Measurements from ENCODE around the gene ATG16L2.
A peak's percentile ranks its signal among the peaks of the same experiment; 100 is the strongest.
"Not testable (repeated sequence)": the region's sequence is repeated elsewhere in the genome, so short reads cannot be mapped to it uniquely, and the experiment has no call there.

ATG16L2 gene

GRCh38 chr11:72787216-72788104 is 26.8 kb upstream of the ATG16L2 start:
- Histone ChIP-seq H3K27ac (peak overlapping the region; percentile 79), H3K9ac (peak overlapping the region; percentile 5), H3K79me2 (no peaks in the 10 kb centered on the region), H3K36me3 (ENCODE audit: control insufficient read depth, insufficient read depth, low read length) (no peaks in the 10 kb centered on the region), H3K27me3 (ENCODE audit: control insufficient read depth, insufficient read depth, low read length) (no peaks in the 10 kb centered on the region), H3K4me3 (ENCODE audit: low read depth, low read length) (no peak overlapping the region), H3K9me3 (ENCODE audit: control insufficient read depth, low read length) (no peaks in the 10 kb centered on the region), H2AFZ (peak overlapping the region; percentile 68), H3K4me2 (ENCODE audit: low read length) (no peak overlapping the region), H3K4me1 (peaks cover 18% of the 10 kb centered on the region)
- TF ChIP-seq, protein P1, sequence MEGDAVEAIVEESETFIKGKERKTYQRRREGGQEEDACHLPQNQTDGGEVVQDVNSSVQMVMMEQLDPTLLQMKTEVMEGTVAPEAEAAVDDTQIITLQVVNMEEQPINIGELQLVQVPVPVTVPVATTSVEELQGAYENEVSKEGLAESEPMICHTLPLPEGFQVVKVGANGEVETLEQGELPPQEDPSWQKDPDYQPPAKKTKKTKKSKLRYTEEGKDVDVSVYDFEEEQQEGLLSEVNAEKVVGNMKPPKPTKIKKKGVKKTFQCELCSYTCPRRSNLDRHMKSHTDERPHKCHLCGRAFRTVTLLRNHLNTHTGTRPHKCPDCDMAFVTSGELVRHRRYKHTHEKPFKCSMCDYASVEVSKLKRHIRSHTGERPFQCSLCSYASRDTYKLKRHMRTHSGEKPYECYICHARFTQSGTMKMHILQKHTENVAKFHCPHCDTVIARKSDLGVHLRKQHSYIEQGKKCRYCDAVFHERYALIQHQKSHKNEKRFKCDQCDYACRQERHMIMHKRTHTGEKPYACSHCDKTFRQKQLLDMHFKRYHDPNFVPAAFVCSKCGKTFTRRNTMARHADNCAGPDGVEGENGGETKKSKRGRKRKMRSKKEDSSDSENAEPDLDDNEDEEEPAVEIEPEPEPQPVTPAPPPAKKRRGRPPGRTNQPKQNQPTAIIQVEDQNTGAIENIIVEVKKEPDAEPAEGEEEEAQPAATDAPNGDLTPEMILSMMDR (IDR thresholded peaks at IDR 0.05), result peak; percentile 32

DNA sequence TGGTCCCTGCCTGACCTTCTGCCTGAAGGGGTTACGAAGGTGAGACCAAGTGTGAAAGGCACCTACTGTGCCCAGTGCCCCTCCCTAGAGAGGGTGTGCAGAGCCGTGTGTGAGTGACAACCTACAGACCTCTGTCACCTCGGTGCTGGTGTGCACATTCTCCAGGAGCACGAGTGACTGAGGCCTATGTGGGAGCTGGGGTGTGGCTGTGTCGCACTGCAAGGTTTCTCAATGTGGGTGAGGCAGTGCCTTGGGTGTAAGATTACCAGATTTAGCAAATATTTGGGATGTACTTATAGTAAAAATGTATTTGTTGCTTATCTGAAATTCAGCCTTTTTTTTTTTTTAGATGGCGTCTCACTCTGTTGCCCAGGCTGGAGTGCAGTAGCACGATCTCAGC is 26.0 kb upstream of the ATG16L2 start:
- Histone ChIP-seq H2AFZ (no peak overlapping the region), H3K79me2 (no peaks in the 10 kb centered on the region), H3K27me3 (ENCODE audit: control insufficient read depth, insufficient read depth, low read length) (no peaks in the 10 kb centered on the region), H3K4me2 (ENCODE audit: low read length) (no peak overlapping the region), H3K27ac (peak overlapping the region; percentile 79), H3K4me1 (peaks cover 21% of the 10 kb centered on the region), H3K36me3 (ENCODE audit: control insufficient read depth, insufficient read depth, low read length) (no peaks in the 10 kb centered on the region), H3K9me3 (ENCODE audit: control insufficient read depth, low read length) (no peaks in the 10 kb centered on the region), H3K4me3 (ENCODE audit: low read depth, low read length) (no peak overlapping the region), H3K9ac (no peak overlapping the region)
- TF ChIP-seq, protein P1 (IDR thresholded peaks at IDR 0.05), result no peak

DNA sequence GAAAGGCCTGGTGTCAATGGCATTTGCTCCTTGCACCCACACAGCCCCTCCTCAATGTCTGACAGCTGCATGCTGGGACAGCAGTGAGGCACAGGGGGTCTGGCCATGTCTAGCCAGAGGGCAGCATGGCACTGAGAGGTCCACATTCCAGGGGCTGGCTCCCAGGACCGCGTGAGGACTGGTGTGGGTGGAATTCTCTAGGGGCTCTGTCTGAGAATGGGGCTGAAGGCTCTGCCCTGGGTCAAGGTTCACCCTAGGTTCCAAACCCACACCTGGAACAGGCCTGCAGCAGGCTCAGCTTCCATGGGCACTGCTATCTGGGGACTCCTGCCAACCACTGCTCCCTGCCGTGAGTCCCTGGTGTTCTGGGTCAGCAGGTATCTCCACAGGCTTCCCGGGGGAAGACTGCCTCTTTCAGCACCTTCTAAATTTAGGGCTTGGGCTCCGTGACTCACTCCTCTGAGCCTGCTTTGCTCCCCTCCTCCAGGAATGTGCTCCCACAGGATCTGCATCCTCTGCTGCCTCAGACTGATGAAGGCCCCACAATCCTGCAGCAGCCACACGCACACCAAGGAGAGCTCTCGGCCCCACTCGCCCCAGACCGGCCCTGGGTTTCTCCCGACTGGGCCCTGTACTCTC is 24.6 kb upstream of the ATG16L2 start:
- Histone ChIP-seq H3K9ac (no peak overlapping the region), H3K27ac (peak overlapping the region; percentile 69), H2AFZ (peak overlapping the region; percentile 62), H3K79me2 (no peaks in the 10 kb centered on the region), H3K9me3 (ENCODE audit: control insufficient read depth, low read length) (no peaks in the 10 kb centered on the region), H3K4me1 (peaks cover 24% of the 10 kb centered on the region), H3K4me3 (ENCODE audit: low read depth, low read length) (no peak overlapping the region), H3K36me3 (ENCODE audit: control insufficient read depth, insufficient read depth, low read length) (no peaks in the 10 kb centered on the region), H3K27me3 (ENCODE audit: control insufficient read depth, insufficient read depth, low read length) (no peaks in the 10 kb centered on the region), H3K4me2 (ENCODE audit: low read length) (peak overlapping the region; percentile 5)
- TF ChIP-seq, protein P1 (IDR thresholded peaks at IDR 0.05), result no peak

GRCh38 chr11:72791228-72791627 is 23.0 kb upstream of the ATG16L2 start:
- H3K36me3 ChIP-seq (ENCODE audit: control insufficient read depth, insufficient read depth, low read length); H3K27ac ChIP-seq; H3K79me2 ChIP-seq; H3K9ac ChIP-seq; H3K4me2 ChIP-seq (ENCODE audit: low read length); H3K4me3 ChIP-seq (ENCODE audit: low read depth, low read length); H2AFZ ChIP-seq; H3K9me3 ChIP-seq (ENCODE audit: control insufficient read depth, low read length); H3K27me3 ChIP-seq (ENCODE audit: control insufficient read depth, insufficient read depth, low read length): not testable (repeated sequence)
- peaks cover 25% of the 10 kb centered on the region for H3K4me1 ChIP-seq

- Histone ChIP-seq H3K36me3 (ENCODE audit: control insufficient read depth, insufficient read depth, low read length) (no peaks in the 10 kb centered on the region), H2AFZ (no peak overlapping the region), H3K27ac (no peak overlapping the region), H3K27me3 (ENCODE audit: control insufficient read depth, insufficient read depth, low read length) (no peaks in the 10 kb centered on the region), H3K4me1 (peaks cover 17% of the 10 kb centered on the region), H3K9ac (no peak overlapping the region), H3K79me2 (no peaks in the 10 kb centered on the region), H3K4me2 (ENCODE audit: low read length) (no peak overlapping the region), H3K4me3 (ENCODE audit: low read depth, low read length) (no peak overlapping the region), H3K9me3 (ENCODE audit: control insufficient read depth, low read length) (no peaks in the 10 kb centered on the region)
- TF ChIP-seq, protein P1 (IDR thresholded peaks at IDR 0.05), result no peak
Measured at GRCh38 chr11:72792437-72793021, 21.7 kb upstream of the ATG16L2 start.
